ENCODE results near the gene EHBP1L1.

EHBP1L1 gene

DNA sequence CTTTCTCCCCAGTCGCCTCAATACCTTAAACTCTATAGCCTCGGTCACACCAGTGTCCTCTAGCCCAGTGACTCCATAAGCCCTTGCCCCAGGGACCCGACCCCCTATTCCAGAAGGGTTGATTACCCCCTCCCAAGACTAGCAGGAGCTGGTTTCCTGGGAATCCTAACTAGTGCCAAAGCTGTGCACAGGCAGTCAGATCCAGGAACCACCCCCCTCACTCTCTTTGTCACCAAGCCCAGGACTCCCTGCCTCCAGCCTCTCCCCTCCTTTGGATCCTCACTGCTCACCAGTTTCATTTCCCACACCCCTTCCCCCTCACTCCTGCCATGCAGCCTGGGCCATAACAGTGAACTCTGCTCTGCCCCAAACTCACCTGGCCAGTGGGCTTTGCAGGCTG is 27.5 kb upstream of the EHBP1L1 start:
- no peak for DNase-seq (ENCODE audit: low spot score)
- TF ChIP-seq, protein P1, sequence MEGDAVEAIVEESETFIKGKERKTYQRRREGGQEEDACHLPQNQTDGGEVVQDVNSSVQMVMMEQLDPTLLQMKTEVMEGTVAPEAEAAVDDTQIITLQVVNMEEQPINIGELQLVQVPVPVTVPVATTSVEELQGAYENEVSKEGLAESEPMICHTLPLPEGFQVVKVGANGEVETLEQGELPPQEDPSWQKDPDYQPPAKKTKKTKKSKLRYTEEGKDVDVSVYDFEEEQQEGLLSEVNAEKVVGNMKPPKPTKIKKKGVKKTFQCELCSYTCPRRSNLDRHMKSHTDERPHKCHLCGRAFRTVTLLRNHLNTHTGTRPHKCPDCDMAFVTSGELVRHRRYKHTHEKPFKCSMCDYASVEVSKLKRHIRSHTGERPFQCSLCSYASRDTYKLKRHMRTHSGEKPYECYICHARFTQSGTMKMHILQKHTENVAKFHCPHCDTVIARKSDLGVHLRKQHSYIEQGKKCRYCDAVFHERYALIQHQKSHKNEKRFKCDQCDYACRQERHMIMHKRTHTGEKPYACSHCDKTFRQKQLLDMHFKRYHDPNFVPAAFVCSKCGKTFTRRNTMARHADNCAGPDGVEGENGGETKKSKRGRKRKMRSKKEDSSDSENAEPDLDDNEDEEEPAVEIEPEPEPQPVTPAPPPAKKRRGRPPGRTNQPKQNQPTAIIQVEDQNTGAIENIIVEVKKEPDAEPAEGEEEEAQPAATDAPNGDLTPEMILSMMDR (IDR thresholded peaks at IDR 0.05; ENCODE audit: extremely low read depth, missing control alignments): no peak

DNA sequence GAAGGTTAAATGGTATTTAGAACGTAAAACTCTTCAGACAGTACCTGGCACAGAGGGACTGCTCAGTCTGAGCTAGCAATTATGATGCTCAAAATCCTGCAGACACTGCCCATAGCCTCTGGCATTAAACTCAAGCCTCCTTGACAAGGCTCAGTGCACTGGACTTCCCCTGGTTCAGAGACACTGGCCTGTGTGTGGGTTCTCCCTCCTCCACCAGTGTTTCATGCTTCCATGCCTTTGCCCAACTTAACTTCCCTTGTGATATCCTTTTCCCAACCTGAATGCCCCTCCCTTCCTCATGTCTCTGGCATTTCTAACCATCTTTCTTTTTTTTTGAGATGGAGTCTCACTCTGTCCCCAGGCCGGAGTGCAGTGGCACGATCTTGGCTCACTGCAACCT is 26.8 kb upstream of the EHBP1L1 start:
- TF ChIP-seq, protein P1 (IDR thresholded peaks at IDR 0.05; ENCODE audit: extremely low read depth, missing control alignments): no peak
- DNase-seq (ENCODE audit: low spot score): no peak

DNA sequence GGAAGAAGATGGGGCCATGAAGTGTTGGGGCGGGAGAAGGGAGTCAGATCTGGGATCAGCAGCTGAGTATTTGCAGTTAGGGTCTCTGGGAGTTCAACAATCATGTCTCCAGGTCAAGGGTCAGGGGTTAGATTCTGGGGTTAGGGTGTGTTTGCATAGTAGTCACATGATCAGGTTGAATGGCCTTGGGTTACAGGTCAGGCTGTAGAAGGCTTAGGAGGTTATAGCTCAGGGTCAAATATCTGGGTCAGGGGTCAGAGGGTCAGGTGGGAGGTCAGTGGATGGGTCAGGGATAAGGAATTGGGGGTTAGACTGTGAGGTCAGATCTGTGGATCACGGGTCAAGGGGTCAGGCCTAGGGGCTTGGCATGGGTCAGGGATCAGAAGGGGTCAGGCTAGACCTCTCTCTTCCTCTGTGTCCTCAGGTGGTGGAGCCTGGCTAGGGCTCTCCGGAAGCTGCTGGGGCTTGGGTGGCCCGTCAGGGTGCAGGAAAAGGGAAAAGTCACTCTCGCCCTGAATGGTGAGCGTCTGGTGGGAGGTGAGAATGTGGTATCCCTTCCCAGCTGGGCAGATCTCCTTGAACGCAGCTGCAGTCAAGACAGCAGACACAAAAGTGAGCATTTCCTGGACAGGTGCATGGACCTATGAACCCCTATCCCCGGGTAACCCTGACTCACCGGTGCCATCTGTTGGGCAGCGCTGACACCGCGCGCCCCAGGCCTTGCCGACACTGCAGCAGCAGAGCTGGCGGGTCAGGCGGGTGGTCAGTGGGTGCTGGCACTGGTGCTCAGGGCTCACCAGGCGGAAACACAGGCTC is 24.1 kb upstream of the EHBP1L1 start:
- DNase-seq (ENCODE audit: low spot score): peak; percentile 81
- TF ChIP-seq, protein P1 (IDR thresholded peaks at IDR 0.05; ENCODE audit: extremely low read depth, missing control alignments): peak; percentile 83

DNA sequence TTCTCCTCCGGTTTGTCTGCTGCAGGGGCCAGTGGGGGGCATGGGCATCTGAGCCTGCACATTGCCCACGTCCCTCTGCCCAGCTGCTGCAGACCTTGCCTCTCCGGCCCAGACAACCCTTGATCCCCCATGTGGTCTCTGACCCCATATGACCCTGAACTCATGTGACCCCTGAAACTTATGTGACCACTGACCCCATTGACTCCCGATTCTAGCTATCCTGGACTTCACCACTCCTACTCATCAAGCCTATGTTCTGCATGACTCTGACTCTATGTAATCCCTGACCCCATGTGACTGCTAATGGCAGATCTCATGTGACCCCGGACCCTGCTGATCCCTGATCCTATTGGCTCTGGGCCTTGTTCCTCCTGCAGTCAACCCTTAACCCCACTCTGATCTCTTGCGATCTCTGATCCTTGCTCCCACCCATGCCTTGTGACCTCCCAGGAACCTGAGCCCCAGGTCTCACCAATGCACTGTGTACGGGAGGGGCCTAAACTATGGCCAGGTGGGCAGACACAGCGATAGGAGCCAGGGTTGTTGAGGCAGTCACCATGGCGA is 23.4 kb upstream of the EHBP1L1 start:
- DNase-seq (ENCODE audit: low spot score): no peak
- TF ChIP-seq, protein P1 (IDR thresholded peaks at IDR 0.05; ENCODE audit: extremely low read depth, missing control alignments): no peak

DNA sequence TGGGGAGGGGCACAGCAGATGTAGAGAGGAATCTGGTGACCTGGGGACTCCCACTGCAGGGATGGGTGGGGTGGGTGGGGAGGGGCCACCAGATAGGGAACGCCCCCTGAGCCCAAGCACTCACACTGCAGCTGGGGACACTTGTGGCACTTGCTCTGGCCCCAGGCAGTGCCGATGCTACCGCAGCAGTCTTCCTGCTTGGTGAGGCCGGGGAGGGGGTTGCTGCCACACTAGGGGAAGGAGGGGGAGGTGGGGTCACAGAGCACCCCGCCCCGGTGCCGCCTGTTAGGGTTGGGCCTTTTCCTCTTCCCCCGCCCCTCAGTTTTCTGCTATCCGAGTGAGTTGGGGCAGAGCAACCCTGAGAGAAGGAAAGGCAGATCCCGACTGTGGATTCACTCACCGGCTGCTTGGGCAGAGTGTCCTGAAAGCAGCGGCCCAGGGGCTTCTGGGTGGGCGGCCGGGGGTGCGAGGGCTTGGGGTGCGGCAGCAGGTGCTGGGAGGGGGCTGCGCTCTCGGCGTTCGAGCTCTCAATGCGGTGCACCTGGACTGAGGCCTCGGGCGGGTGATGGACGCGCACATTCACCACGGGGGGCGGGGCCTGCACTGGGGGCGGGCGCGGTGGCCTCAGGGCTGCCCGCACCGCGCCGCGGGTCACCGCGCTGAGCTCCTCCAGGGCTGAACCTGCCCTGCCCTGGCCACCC is 22.4 kb upstream of the EHBP1L1 start:
- TF ChIP-seq, protein P1 (IDR thresholded peaks at IDR 0.05; ENCODE audit: extremely low read depth, missing control alignments): no peak
- peak; percentile 71 for DNase-seq (ENCODE audit: low spot score)

DNA sequence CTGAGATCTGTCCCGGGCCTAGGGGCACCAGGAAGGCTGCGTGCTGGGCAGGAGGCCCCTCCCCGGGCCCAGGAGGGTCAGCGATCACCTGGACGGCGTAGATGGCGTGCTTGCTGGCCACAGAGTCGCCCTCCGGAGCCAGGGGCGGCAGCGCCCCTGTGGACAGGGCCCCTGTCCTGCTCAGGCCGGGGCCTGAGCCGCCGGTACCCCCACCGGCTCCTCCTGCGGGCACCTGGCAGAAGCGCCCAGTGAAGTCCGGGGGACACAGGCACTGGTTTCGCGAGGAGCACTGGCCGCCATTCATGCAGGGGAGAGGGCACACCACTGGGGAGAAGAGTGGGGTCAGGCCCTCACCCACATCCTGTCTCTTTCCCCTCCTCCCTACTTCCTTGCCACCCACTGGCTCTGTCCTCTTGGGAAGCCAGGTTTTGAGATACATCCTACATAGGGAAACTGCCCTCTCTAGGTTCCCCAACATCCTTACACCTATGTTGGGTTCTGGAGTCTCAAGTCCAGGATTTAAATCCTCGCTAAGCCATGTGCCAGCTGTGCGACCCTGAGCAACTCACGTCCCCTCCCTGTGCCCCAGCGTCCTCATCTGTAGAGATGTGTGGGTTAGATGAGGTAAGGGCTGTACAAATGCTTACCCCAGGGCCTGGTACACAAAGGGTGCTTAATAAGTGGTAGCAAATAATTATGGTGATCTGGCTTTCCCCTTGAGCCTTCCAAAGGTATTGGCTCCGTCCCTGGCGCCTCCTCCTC is 21.6 kb upstream of the EHBP1L1 start:
- no peak for DNase-seq (ENCODE audit: low spot score)
- TF ChIP-seq, protein P1 (IDR thresholded peaks at IDR 0.05; ENCODE audit: extremely low read depth, missing control alignments): no peak
